H54 (cell line): ENCODE data around the gene FSD2.
A peak's percentile ranks its signal among the peaks of the same experiment; 100 is the strongest.

Experiments
- DNase-seq: peaks from one replicate; pipeline ENCODE4 v3.0.0; 2011; ENCODE audit warnings: low spot score, mixed read lengths; ENCODE audit not compliant: insufficient read length
- FAIRE-seq: peaks from 3 replicates; lab custom pipeline; 2011; peaks lifted over from hg19 to GRCh38; lab: Jason Lieb, UNC
- POLR2A ChIP-seq: IDR thresholded peaks from 2 replicates; pipeline ENCODE4 v1.6.1; 2011; ENCODE audit warnings: low read depth, mild to moderate bottlenecking, low read length

The FSD2 gene

GRCh38 chr15:82810061-82810889 is 4.4 kb upstream of the FSD2 start:
- peak; percentile 21; the same call in 1 of the 2 replicates for TF ChIP-seq POLR2A
- FAIRE-seq: no peak
- no peak for DNase-seq

GRCh38 chr15:82809308-82810060 is 3.6 kb upstream of the FSD2 start, which contains the start of gene WHAMM:
Gene WHAMM (plus strand): TSS chr15:82809628. CDS start chr15:82809727, 99 bp downstream.
- TF ChIP-seq POLR2A: peak; percentile 96
- peak; percentile 91 for FAIRE-seq
- DNase-seq: peak; percentile 77

GRCh38 chr15:82808634-82809041 is 2.8 kb upstream of the FSD2 start:
- DNase-seq (no peak), FAIRE-seq (no peak)
- TF ChIP-seq POLR2A: no peak

GRCh38 chr15:82807920-82808633 is 2.2 kb upstream of the FSD2 start:
- TF ChIP-seq POLR2A: no peak
- DNase-seq (no peak), FAIRE-seq (no peak)

GRCh38 chr15:82804575-82804949 is 1.3 kb downstream of the FSD2 start:
- DNase-seq: no peak
- no peak for FAIRE-seq
- no peak for TF ChIP-seq POLR2A

GRCh38 chr15:82803793-82804574 is 1.9 kb downstream of the FSD2 start:
- TF ChIP-seq POLR2A: no peak
- DNase-seq (no peak), FAIRE-seq (no peak)

- no peak for TF ChIP-seq POLR2A
Observed at GRCh38 chr15:82802497-82802896, 3.4 kb downstream of the FSD2 start.

GRCh38 chr15:82799183-82799841 is 6.6 kb downstream of the FSD2 start:
- no peak for DNase-seq
- TF ChIP-seq POLR2A: no peak
- no peak for FAIRE-seq

More at GRCh38 chr15:82802497-82802896, 3.4 kb downstream of the FSD2 start:
- FAIRE-seq (no peak), DNase-seq (no peak)

GRCh38 chr15:82798531-82799166 is 7.2 kb downstream of the FSD2 start:
- TF ChIP-seq POLR2A: no peak
- no peak for FAIRE-seq
- no peak for DNase-seq

GRCh38 chr15:82798104-82798503 is 7.8 kb downstream of the FSD2 start:
- DNase-seq (no peak), FAIRE-seq (no peak)
- TF ChIP-seq POLR2A: no peak

- TF ChIP-seq POLR2A: no peak
- no peak for FAIRE-seq
- DNase-seq: no peak
Observed at GRCh38 chr15:82793737-82794136, 12.1 kb downstream of the FSD2 start.

GRCh38 chr15:82792068-82792467 is 13.8 kb downstream of the FSD2 start:
- DNase-seq (no peak), FAIRE-seq (no peak)
- no peak for TF ChIP-seq POLR2A
